Adrenal gland (tissue), 12 donors: ENCODE measurements around the gene HTR7. TPM values are rescaled to one million over a fixed set of nuclear protein-coding genes. Genes with fewer than 3 reads are reported as not detected.

ENCODE experiments used
- DNase-seq, 7 donors: peaks; one replicate each; pipeline ENCODE4 v3.0.0-alpha.2; 2019 to 2020
- H3K27ac ChIP-seq, 5 donors: fragments of 200-600 bp; sonication (generic) in 4 of 5; 1 replicate in 3 of 5; 2 replicates in 2 of 5; pipeline versions ENCODE4 v1.5.1 to v1.8.0; 2016 to 2020; ENCODE audit warnings: mild to moderate bottlenecking in 1 of 5
- H3K27me3 ChIP-seq: fragments of 200-600 bp; 2 replicates; pipeline ENCODE4 v1.8.0; 2021
- H3K36me3 ChIP-seq, 2 donors: fragments of 200-600 bp; replicated peaks in 1 of 2; 1 replicate in 1 of 2; 2 replicates in 1 of 2; pipeline versions ENCODE4 v1.5.1 to v1.8.0; 2018 to 2022
- H3K4me1 ChIP-seq, 2 donors: fragments of 200-600 bp; replicated peaks in 1 of 2; 1 replicate in 1 of 2; 2 replicates in 1 of 2; pipeline versions ENCODE4 v1.5.1 to v1.8.0; 2018 to 2021
- H3K4me3 ChIP-seq, 4 donors: fragments of 200-600 bp; sonication (generic) in 3 of 4; one replicate each; pipeline ENCODE4 v1.5.1; 2016 to 2018
- H3K9me3 ChIP-seq, 3 donors: fragments of 200-600 bp; sonication (generic) in 1 of 3; replicated peaks in 1 of 3; 1 replicate in 2 of 3; 2 replicates in 1 of 3; pipeline versions ENCODE4 v1.5.1 to v1.8.0; 2016 to 2021
- CTCF ChIP-seq, 6 experiments: fragments of 450-650 bp in 4 of 6; fragments of 200-600 bp in 2 of 6; sonication (generic) in 1 of 6; IDR thresholded peaks; 1 replicate in 5 of 6; 2 replicates in 1 of 6; pipeline versions ENCODE4 v1.5.1 to v1.8.0; 2016 to 2021; ENCODE audit warnings: antibody characterized with exemption in 6 of 6, mild to moderate bottlenecking in 2 of 6, moderate library complexity in 1 of 6
- POLR2A ChIP-seq, 2 donors: fragments of 450-650 bp; IDR thresholded peaks; one replicate each; pipeline ENCODE4 v1.6.1; 2017; ENCODE audit warnings: antibody characterized with exemption in 2 of 2, mild to moderate bottlenecking in 2 of 2, moderate library complexity in 1 of 2
- WGBS, 4 donors: extraction: QIAGEN DNeasy Blood & Tissue Kit in 2 of 4; methylation state at CpG; one replicate each; pipeline versions ENCODE4 v1.1.5 to v1.1.7; 2013 to 2017; 5-methylcytosine and 5-hydroxymethylcytosine counted together
- intact Hi-C, 2 donors: fragments of 100-400 bp; cut with DNase I; formaldehyde crosslinking; loops; one replicate each; pipeline versions ENCODE4 v1.14.1 to v1.15.0; 2022 to 2023
- polyA plus RNA-seq, 3 donors: library from polyadenylated mRNA; stranded (reverse); fragments of 200-250 nt in 2 of 3; fragments of 350-450 nt in 1 of 3; fragmentation: Illumina TruSeq in 1 of 3; extraction: RNeasy Lipid Tissue Mini Kit (QIAGEN cat#74804) in 1 of 3; gene quantifications; one replicate each; pipeline ENCODE4 v1.2.3, GENCODE V29; 2013 to 2014
- total RNA-seq, 9 donors: library from RNA; depleted of rRNA in 4 of 9; stranded (reverse); fragments of >200 nt in 4 of 9; fragments of 120-200 nt in 1 of 9; fragmentation: NEBNext Ultra II Directional in 1 of 9; extraction: Animal tissue kit (Norgen Biotek cat#: 25700) in 1 of 9; gene quantifications; one replicate each; pipeline versions ENCODE4 v1.1.0 to v1.2.4, GENCODE V29; 2013 to 2023
- donor health status: healthy with polysubstance abuse.
- donor health status: Bipolar disorder and iron deficiency.
- donor health status: DM: yes; HTN: yes; CAD: no.
- donor health status: DM: no; HTN: no; CAD: no.
- donor health status: DM: no; HTN: no; CAD: no.
- donor health status: DM: yes; HTN: yes; CAD: no.

HTR7 gene
- total and polyA plus RNA-seq, 12 donors = 0.03 to 0.50 (median 0.35) TPM; not detected in 1

GRCh38 chr10:90775351-90776028, 82.3 kb downstream of the HTR7 start:
- peak in 4 of 7 donors; percentile 23 to 42 (median 32) for DNase-seq
- no peaks in the 10 kb centered on the region for H3K27me3 ChIP-seq
- intact Hi-C loops = no loop called here
- no peak overlapping the region for H3K27ac ChIP-seq
- H3K4me3 ChIP-seq = no peak overlapping the region
- WGBS, 4 donors = 61 to 80% (median 69%) methylated on average over 2 of the region's 2 CpGs
- TF ChIP-seq CTCF (IDR thresholded peaks at IDR 0.05) (no peak), POLR2A (IDR thresholded peaks at IDR 0.05) (no peak)
- no peaks in the 10 kb centered on the region for H3K36me3 ChIP-seq
- no peaks in the 10 kb centered on the region for H3K9me3 ChIP-seq
- H3K4me1 ChIP-seq = no peaks in the 10 kb centered on the region

GRCh38 chr10:90769946-90770841, 87.6 kb downstream of the HTR7 start:
- WGBS, 4 donors = 84 to 93% (median 88%) methylated on average over 8 to 20 of the region's 20 CpGs
- Histone ChIP-seq H3K4me3 (no peak overlapping the region), H3K27me3 (no peaks in the 10 kb centered on the region), H3K36me3 (no peaks in the 10 kb centered on the region), H3K9me3 (no peaks in the 10 kb centered on the region), H3K4me1 (no peaks in the 10 kb centered on the region), H3K27ac (no peak overlapping the region)
- TF ChIP-seq CTCF (IDR thresholded peaks at IDR 0.05) (no peak), POLR2A (IDR thresholded peaks at IDR 0.05) (no peak)
- intact Hi-C loops = no loop called here
- DNase-seq = no peak

- Histone ChIP-seq H3K4me3 (no peak overlapping the region), H3K27ac (no peak overlapping the region), H3K27me3 (peaks cover 9% of the 10 kb centered on the region), H3K4me1 (no peaks in the 10 kb centered on the region), H3K9me3 (no peaks in the 10 kb centered on the region), H3K36me3 (no peaks in the 10 kb centered on the region)
- 12 to 22% (median 18%) methylated on average over 4 of the region's 4 CpGs for WGBS, 4 donors
- DNase-seq = peak in 6 of 7 donors; percentile 25 to 66 (median 39)
- intact Hi-C loops = loop anchor here in 1 of 2 donors (2.0 kb wide), 1 partner anchor 111 kb away; no protein-coding TSS in a partner anchor
- TF ChIP-seq POLR2A (IDR thresholded peaks at IDR 0.05) (no peak), CTCF (IDR thresholded peaks at IDR 0.05) (peak; percentile 57 to 80 (median 69))
Measured at GRCh38 chr10:90751107-90751997, 106.5 kb downstream of the HTR7 start.
